ENCODE results near the gene IFITM1.
"Not testable (repeated sequence)": the region's sequence is repeated elsewhere in the genome, so short reads cannot be mapped to it uniquely, and the experiment has no call there.

IFITM1 gene

DNA sequence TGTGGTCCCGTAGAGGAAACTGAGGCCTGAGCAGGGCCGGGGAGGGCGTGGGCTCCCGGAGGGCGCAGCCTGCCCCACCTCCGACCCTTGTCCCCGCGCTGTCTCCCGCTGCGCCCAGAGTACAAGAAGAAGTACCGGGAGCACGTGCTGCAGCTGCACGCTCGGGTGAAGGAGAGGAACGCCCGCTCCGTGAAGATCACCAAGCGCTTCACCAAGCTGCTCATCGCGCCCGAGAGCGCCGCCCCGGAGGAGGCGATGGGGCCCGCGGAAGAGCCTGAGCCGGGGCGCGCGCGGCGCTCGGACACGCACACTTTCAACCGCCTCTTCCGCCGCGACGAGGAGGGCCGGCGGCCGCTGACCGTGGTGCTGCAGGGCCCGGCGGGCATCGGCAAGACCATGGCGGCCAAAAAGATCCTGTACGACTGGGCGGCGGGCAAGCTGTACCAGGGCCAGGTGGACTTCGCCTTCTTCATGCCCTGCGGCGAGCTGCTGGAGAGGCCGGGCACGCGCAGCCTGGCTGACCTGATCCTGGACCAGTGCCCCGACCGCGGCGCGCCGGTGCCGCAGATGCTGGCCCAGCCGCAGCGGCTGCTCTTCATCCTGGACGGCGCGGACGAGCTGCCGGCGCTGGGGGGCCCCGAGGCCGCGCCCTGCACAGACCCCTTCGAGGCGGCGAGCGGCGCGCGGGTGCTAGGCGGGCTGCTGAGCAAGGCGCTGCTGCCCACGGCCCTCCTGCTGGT, 33.7 kb upstream of the IFITM1 start:
- peaks cover 2% of the 10 kb centered on the region for H3K27me3 Mint-ChIP-seq
- peaks cover 46% of the 10 kb centered on the region for H3K4me1 Mint-ChIP-seq
- peak overlapping the region; percentile 88 for H3K27ac Mint-ChIP-seq
- no peaks in the 10 kb centered on the region for H3K9me3 Mint-ChIP-seq
- peaks cover 3% of the 10 kb centered on the region for H3K36me3 Mint-ChIP-seq
- H3K4me3 Mint-ChIP-seq = peak overlapping the region; percentile 79

DNA sequence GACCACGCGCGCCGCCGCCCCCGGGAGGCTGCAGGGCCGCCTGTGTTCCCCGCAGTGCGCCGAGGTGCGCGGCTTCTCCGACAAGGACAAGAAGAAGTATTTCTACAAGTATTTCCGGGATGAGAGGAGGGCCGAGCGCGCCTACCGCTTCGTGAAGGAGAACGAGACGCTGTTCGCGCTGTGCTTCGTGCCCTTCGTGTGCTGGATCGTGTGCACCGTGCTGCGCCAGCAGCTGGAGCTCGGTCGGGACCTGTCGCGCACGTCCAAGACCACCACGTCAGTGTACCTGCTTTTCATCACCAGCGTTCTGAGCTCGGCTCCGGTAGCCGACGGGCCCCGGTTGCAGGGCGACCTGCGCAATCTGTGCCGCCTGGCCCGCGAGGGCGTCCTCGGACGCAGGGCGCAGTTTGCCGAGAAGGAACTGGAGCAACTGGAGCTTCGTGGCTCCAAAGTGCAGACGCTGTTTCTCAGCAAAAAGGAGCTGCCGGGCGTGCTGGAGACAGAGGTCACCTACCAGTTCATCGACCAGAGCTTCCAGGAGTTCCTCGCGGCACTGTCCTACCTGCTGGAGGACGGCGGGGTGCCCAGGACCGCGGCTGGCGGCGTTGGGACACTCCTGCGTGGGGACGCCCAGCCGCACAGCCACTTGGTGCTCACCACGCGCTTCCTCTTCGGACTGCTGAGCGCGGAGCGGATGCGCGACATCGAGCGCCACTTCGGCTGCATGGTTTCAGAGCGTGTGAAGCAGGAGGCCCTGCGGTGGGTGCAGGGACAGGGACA, 32.9 kb upstream of the IFITM1 start:
- H3K27ac Mint-ChIP-seq = no peak overlapping the region
- peak overlapping the region; percentile 73 for H3K4me3 Mint-ChIP-seq
- H3K36me3 Mint-ChIP-seq = peaks cover 3% of the 10 kb centered on the region
- no peaks in the 10 kb centered on the region for H3K9me3 Mint-ChIP-seq
- H3K27me3 Mint-ChIP-seq = peaks cover 2% of the 10 kb centered on the region
- H3K4me1 Mint-ChIP-seq = peaks cover 49% of the 10 kb centered on the region

DNA sequence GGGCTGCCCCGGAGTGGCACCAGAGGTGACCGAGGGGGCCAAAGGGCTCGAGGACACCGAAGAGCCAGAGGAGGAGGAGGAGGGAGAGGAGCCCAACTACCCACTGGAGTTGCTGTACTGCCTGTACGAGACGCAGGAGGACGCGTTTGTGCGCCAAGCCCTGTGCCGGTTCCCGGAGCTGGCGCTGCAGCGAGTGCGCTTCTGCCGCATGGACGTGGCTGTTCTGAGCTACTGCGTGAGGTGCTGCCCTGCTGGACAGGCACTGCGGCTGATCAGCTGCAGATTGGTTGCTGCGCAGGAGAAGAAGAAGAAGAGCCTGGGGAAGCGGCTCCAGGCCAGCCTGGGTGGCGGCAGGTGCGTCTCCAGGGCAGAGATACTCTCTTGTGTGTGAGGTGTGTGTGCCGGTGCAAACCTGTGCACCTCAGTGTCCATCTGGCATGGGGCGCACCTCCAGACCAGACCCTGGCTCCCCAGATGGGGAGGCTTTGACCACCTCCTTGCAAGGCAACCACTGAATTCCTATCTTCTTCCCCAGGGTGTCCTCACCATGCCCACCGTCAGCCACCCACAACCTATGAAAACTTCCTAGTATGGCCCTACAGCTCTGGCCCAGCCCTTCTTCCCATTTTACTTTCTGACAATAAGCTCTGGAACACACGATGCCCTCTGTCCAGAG, 32.2 kb upstream of the IFITM1 start:
- H3K4me3 Mint-ChIP-seq = peak overlapping the region; percentile 73
- H3K4me1 Mint-ChIP-seq = peaks cover 55% of the 10 kb centered on the region
- peak overlapping the region; percentile 88 for H3K27ac Mint-ChIP-seq
- H3K9me3 Mint-ChIP-seq = no peaks in the 10 kb centered on the region
- peaks cover 3% of the 10 kb centered on the region for H3K36me3 Mint-ChIP-seq
- H3K27me3 Mint-ChIP-seq = peaks cover 2% of the 10 kb centered on the region

DNA sequence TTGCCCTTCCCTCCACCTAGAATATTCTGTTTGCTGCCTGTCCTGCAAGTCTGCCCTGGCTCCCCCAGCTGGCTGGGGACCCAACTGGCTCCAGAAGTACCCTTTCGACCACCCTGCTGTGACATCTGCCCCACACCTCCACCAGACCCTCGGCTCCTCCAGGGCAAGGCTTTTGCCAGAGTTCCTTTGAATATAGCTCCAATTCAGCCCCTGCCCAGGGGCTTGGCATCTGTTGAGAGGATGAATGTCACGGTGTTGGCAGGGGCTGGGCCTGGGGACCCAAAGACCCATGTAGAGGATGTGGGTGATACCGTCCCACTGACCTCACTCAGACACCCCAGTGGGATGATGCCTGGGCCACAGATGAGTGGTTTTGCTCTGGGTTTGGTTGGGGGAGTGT, 31.7 kb upstream of the IFITM1 start:
- peaks cover 2% of the 10 kb centered on the region for H3K27me3 Mint-ChIP-seq
- peaks cover 3% of the 10 kb centered on the region for H3K36me3 Mint-ChIP-seq
- peak overlapping the region; percentile 88 for H3K27ac Mint-ChIP-seq
- H3K9me3 Mint-ChIP-seq = no peaks in the 10 kb centered on the region
- H3K4me3 Mint-ChIP-seq = peak overlapping the region; percentile 73
- H3K4me1 Mint-ChIP-seq = peaks cover 59% of the 10 kb centered on the region

DNA sequence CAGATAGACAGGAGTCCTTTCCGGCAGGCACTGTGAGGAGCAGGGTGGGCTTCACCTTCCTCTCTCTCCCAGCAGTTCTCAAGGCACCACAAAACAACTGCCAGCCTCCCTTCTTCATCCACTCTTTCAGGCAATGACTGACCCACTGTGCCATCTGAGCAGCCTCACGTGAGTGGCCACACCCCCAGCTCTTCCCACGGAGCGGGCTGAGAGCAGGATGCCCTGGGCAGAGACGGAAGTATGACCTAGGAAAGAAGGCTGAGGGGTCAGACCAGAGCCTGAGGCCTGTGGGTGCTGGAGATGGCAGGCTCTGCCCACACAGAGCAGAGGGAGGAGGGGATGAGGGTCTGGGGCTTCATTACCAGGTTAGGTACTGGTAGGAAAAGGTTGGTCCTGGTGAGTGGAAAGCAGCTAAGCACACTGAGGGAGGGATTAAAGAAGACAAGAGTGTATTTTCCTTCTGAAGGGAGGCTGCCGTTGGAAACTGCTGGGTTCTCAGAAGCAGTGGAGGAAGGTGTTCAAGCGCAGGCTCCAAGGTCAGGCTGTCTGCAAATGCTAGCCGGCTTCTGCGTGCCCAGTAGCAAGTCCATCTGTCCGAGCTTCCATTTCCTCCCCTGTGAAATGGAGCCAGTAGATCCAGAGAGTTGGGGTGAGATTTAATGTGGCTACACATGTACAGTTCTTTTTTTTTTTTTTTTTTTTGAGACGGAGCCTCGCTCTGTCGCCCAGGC, 31.0 kb upstream of the IFITM1 start:
- Mint-ChIP-seq H3K9me3 (no peaks in the 10 kb centered on the region), H3K27ac (no peak overlapping the region), H3K4me3 (peak overlapping the region; percentile 73), H3K36me3 (peaks cover 3% of the 10 kb centered on the region), H3K4me1 (peaks cover 56% of the 10 kb centered on the region), H3K27me3 (peaks cover 2% of the 10 kb centered on the region)

DNA sequence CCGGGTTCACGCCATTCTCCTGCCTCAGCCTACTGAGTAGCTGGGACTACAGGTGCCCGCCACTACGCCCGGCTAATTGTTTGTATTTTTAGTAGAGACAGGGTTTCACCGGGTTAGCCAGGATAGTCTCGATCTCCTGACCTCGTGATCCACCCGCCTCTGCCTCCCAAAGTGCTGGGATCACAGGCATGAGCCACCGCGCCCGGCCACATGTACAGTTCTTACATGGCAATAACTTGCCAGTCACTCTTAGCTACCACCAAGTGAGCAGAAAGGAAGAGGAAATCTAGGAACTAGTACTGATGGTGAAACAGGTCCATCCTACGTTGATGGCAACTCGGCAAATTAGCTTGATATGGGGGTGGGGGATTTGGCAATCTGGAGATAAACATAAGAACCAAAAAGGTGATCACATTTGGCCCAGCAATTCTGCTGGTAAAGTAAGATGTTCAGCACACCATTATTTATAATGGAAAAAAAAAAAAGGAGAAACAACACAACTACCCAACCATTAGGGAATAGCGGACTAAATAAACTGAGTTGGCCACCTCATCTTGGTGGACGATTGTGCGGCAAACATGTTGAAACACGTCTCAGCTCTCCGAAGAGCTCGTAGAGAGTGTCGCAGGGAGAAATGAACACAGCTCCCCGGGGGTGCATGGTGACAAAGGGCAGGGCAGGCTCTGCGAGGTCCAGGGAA, 30.3 kb upstream of the IFITM1 start:
- Mint-ChIP-seq H3K36me3 (peaks cover 3% of the 10 kb centered on the region), H3K27ac (peak overlapping the region; percentile 35), H3K27me3 (peaks cover 2% of the 10 kb centered on the region), H3K4me3 (peak overlapping the region; percentile 36), H3K9me3 (no peaks in the 10 kb centered on the region), H3K4me1 (peaks cover 56% of the 10 kb centered on the region)

DNA sequence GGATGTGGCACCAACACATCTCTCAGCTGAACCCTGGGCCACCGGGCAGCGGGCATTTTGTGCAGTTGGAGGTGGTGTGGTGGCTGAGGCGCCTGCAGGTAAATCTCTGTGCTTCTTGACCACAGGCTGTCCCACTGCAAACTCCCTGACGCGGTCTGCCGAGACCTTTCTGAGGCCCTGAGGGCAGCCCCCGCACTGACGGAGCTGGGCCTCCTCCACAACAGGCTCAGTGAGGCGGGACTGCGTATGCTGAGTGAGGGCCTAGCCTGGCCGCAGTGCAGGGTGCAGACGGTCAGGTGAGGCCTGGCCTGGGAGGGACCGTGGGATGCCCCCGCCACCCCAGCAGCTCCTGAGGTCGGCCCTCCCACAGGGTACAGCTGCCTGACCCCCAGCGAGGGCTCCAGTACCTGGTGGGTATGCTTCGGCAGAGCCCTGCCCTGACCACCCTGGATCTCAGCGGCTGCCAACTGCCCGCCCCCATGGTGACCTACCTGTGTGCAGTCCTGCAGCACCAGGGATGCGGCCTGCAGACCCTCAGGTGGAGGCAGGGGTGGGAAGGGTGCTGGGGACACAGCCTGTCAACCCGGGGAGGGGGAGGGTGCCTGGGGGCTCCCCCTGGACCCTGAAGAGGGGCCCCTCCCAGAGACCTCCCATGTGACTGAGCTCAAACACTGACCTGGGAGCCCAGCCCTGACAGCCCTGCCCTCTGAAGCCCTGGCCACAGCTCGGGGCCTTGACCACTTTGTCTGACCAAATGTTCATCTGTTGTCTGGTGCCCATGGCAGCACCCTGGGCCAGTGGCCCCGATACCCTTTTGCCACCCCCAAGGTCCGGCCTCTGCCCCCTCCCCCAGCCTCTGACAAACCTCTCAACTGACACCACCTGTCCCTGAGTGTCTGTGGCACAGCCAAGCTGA, 29.5 kb upstream of the IFITM1 start:
- no peak overlapping the region for H3K4me3 Mint-ChIP-seq
- no peak overlapping the region for H3K27ac Mint-ChIP-seq

DNA sequence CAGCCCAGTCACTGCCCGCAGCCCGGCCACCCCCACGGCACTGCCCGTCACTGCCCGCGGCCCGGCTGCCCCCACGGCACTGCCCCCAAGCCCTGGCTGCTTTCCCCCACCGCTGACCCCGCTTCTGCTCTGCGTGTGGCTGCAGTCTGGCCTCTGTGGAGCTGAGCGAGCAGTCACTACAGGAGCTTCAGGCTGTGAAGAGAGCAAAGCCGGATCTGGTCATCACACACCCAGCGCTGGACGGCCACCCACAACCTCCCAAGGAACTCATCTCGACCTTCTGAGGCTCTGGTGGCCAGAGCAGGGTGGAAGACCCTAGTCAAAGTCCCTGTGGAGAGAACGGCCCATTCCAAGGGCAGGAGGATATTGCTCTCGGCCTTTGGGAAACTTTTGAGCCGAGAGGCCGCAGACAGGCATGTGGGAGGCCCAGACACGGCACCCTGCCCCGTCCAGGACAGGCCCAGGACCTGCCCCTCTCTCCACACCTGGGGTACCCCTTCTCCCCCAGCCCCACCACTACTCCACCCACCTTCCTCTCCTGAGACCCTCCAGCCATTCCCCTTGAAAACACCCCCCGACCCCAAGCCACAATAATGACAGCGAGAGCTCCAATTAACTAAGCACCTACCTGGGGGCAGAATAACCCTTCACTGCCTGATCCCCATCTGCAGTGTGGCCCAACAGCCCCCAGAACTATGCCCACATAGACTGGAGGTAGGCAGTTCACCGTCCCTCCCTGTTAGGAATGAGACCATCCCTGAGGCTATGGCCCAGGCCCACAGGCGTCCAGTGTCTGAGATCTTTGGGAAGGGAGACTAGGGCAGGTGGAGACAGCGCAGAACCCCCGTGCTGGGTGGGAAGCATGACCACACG, 28.6 kb upstream of the IFITM1 start:
- Mint-ChIP-seq H3K27ac (peak overlapping the region; percentile 8), H3K9me3 (no peaks in the 10 kb centered on the region), H3K36me3 (peaks cover 3% of the 10 kb centered on the region), H3K27me3 (peaks cover 2% of the 10 kb centered on the region), H3K4me1 (peaks cover 53% of the 10 kb centered on the region), H3K4me3 (no peak overlapping the region)

More for the DNA sequence above, 29.5 kb upstream of the IFITM1 start:
- H3K9me3 Mint-ChIP-seq = no peaks in the 10 kb centered on the region
- peaks cover 3% of the 10 kb centered on the region for H3K36me3 Mint-ChIP-seq
- H3K4me1 Mint-ChIP-seq = peaks cover 53% of the 10 kb centered on the region
- H3K27me3 Mint-ChIP-seq = peaks cover 2% of the 10 kb centered on the region

DNA sequence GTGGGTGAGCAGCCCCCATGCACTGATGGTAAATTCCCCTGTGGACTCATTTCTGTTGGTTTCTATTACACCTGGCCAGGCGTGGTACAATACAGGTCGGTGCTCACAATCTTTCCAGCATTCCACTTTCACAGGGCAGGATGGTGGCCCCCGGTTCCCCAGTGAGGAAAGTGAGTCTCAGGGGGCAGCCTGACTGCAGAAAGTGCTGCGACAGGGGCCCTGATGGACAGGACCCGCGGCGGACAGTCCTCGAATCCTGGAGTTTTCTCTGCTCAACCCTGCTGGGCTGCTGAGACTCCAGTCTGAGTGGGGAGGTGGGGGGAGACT, 28.0 kb upstream of the IFITM1 start:
- no peak overlapping the region for H3K4me3 Mint-ChIP-seq
- peaks cover 2% of the 10 kb centered on the region for H3K27me3 Mint-ChIP-seq
- H3K36me3 Mint-ChIP-seq = peaks cover 3% of the 10 kb centered on the region
- peaks cover 51% of the 10 kb centered on the region for H3K4me1 Mint-ChIP-seq
- peak overlapping the region; percentile 8 for H3K27ac Mint-ChIP-seq
- H3K9me3 Mint-ChIP-seq = no peaks in the 10 kb centered on the region

DNA sequence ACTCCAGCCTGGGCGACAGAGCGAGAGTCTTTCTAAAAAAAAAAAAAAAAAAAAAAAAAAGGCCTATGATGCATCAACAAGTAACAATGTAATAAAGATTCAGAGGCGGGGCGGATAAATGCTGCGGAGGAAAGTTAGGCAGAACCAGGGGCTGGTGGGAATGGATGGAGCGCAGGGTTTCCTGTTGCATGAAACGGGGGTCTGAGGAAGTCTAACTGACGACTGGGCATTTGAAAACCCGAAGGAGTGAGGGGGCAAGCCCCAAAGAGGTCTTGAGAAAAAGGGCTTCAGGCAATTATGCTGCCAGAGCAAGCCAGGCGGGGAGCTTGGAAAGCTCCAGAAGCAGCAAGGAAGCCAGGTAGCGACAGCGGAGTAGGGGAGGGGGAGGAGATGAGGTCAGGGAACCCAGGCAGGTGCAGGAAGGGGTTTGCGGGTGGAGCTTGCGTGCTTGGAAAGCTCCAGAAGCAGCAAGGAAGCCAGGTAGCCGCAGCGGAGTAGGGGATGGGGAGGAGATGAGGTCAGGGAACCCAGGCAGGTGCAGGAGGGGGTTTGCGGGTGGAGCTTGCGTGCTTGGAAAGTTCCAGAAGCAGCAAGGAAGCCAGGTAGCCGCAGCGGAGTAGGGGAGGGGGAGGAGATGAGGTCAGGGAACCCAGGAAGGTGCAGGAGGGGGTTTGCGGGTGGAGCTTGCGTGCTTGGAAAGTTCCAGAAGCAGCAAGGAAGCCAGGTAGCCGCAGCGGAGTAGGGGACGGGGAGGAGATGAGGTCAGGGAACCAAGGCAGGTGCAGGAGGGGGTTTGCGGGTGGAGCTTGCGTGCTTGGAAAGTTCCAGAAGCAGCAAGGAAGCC, 26.6 kb upstream of the IFITM1 start:
- Mint-ChIP-seq H3K4me3 (peak overlapping the region; percentile 80), H3K4me1 (peaks cover 45% of the 10 kb centered on the region), H3K27ac (peak overlapping the region; percentile 85)
- not testable (repeated sequence) for H3K9me3 Mint-ChIP-seq, H3K27me3 Mint-ChIP-seq, H3K36me3 Mint-ChIP-seq

DNA sequence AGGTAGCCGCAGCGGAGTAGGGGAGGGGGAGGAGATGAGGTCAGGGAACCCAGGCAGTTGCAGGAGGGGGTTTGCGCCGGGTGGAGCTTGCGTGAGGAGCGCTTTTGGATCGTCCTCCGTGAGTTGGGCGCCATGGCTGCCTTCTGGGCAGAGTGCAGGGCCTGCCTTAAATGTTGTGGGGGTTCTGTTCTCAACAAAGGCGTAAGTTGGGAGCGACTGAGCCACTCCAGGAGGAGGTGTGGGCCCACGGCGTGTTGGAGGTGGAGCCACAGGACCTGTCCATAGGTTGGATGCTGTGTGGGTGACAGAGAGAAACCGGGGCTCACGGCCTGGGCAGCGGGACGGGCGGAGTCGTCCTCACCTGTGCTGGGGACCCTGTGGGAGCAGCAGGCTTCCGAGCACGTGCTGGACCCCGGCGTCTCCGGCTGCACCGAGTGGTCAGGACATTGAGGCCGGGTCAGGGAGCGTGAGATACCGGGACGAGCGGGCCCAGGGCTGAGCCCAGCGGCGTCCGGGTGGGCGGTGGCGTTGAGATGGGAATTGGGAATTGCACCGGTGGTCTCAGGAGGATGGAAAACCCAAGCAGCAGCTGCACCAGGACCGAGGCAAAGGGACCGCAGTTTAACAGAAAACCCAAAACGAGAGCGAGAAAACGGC, 25.9 kb upstream of the IFITM1 start:
- H3K27ac Mint-ChIP-seq = peak overlapping the region; percentile 94
- H3K4me1 Mint-ChIP-seq = peaks cover 38% of the 10 kb centered on the region
- peak overlapping the region; percentile 80 for H3K4me3 Mint-ChIP-seq
- no peaks in the 10 kb centered on the region for H3K36me3 Mint-ChIP-seq
- no peaks in the 10 kb centered on the region for H3K9me3 Mint-ChIP-seq
- no peaks in the 10 kb centered on the region for H3K27me3 Mint-ChIP-seq

Measured in activated naive CD4-positive, alpha-beta T cell treated with anti-CD3 and anti-CD28 coated beads, Interleukin-2, amount 50 U/mL, for 24 hours (primary cell).